Stimulated activated CD4-positive, alpha-beta T cell treated with anti-CD3 and anti-CD28 coated beads, TNF-alpha, amount 100 ng/mL, for 1 hour (primary cell): ENCODE results near the gene YWHAB.

Experiments used
- DNase-seq, 3 donors: peaks; one replicate each; pipeline ENCODE4 v3.0.0-alpha.2; 2020; ENCODE audit warnings: low read depth in 3 of 3, low spot score in 1 of 3

YWHAB gene

DNA sequence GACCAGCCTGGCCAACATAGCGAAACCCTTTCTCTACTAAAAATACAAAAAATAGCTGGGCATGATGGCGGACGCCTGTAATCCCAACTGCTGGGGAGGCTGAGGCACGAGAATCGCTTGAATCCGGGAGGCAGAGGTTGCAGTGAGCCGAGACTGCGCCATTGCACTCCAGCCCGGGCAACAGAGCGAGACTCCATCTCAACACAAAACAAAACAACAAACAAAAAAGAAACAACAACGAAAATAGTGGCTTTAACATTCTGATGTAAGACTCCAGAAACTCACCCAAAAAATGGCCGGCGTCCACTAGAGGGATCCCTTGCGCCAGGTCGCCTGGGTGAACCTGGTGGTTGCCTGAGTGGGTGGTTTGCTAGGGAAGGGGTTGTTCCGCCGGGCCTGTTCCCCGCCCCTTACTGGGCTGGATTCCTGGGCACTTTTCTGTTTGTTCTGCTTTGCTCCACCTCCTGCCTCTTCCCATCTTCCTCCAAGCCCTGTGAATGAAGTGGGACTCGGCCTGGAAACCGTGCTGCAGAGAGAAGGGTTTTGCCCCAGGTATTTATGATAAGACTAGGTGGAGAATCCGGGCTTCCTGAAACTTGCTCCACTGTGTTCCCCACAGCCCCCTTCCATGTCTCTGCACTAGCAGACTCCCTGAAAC, 25.9 kb downstream of the YWHAB start:
- DNase-seq, result peak in 2 of 3 donors; percentile 18 to 34

GRCh38 chr20:44912189-44912588, 26.7 kb downstream of the YWHAB start:
- no peak for DNase-seq

- no peak for DNase-seq
These were observed 29.4 kb downstream of the YWHAB start for GRCh38 chr20:44914924-44915323.

GRCh38 chr20:44916586-44916985, 31.1 kb downstream of the YWHAB start:
- no peak for DNase-seq

GRCh38 chr20:44917399-44917798, 31.9 kb downstream of the YWHAB start:
- no peak for DNase-seq

DNA sequence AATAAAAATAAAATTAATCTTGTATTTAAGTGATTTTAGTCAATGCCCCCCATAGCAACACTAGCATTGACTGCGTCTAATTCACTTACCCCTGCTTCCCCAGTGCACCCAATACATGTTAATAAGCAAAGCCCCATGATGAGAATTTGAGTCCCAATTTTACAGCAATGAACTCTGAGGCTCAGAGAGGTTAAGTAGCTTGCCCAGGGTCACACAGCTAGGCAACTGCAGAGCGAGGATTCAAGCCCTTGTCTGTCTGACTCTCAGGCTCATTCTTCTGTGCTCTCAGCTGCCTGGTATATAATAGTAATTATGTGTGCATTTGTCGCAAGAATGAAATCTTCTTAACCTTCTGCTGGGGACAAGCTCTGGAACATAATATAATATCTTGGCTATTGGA, 32.8 kb downstream of the YWHAB start:
- no peak for DNase-seq

GRCh38 chr20:44918761-44919160, 33.3 kb downstream of the YWHAB start:
- no peak for DNase-seq

GRCh38 chr20:44921447-44921846, 35.9 kb downstream of the YWHAB start:
- DNase-seq, result no peak

DNA sequence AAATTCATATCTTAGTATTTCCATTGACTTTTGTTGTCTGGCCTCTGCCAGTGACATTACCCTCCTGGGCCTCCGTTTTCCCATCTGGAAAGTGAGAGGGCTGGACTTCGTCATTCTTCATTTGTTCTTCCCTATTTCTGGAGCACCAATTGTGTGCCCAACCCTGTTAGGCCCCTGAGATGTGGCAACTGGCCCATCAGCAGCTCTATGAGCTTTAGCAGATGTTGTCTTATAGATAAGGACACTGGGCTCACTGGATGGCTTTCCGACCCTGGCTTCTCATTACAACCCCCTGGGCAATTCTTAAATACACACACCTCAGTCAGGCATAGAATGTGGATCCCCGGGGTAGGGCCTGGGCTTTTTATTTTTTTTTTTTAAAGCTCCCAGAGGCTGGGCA, 39.0 kb downstream of the YWHAB start:
- DNase-seq, result no peak

- no peak for DNase-seq
These were observed 43.1 kb downstream of the YWHAB start for GRCh38 chr20:44928595-44928994.

GRCh38 chr20:44930517-44931168, 45.1 kb downstream of the YWHAB start:
- DNase-seq, result no peak

GRCh38 chr20:44931911-44932310, 46.4 kb downstream of the YWHAB start:
- no peak for DNase-seq

DNA sequence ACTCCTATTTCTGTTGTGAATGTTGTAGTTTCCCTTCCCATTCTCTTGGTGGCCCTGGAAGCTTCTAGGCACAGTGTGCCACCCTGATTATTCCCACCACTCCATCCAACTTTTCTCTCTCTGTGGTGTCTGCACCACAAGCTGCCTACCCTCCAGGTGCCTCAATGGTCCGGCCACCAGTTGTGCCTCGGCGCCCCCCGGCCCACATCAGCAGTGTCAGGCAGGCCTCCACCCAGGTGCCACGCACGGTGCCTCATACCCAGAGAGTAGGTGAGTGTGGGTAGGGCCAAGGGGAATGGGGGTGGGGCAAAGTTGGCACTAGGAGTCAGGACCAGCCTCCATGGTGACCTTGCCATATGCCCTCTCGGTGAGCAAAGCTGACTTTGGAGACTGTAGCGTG, 47.4 kb downstream of the YWHAB start:
- no peak for DNase-seq

DNA sequence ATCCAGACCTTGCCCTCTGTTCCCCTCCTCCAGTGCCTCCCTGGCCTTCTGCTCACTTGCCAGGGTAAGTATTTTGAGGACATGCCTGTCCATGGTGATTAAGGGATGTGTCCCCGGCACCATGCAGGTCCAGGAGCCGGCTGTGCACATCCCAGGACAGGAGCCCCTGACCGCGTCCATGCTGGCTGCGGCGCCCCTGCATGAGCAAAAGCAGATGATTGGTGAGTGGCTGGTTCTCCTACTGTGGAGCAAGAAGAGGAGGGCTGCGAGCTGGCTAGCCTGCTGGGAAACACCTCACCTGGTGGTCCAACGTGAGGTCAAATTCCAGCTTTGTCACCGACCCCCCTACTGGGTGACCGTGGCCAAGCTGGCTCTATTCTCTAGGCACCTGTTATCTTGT, 51.0 kb downstream of the YWHAB start:
- no peak for DNase-seq

GRCh38 chr20:44938637-44939036, 53.1 kb downstream of the YWHAB start:
- no peak for DNase-seq

DNA sequence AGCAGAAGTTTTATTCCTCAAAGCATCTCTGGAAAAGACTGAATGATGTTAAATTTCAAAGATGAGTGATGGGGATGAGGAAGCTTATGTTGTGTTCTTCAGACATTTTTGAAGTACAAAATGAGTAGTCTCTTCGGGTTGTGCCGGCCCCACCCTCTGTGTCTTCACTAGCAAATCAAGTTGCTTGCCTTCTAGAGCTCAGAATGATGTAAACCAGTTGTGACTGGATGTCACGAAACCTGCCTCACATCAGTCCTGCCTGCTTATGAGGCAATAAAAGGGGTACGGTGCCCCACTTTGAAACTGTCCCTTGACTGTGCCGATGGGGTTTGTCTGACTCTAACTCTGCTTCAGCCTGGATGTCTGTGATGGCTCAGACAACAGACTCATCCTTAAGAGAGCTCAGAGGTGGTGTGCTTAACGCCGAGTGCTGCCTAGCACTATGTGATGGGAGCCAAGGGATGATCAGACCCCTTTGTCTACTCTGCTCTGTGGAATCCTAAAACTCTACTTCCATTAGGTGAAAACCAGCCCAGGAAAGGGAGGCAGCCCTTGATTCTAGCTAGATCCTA, 55.7 kb downstream of the YWHAB start:
- no peak for DNase-seq

- no peak for DNase-seq
These were observed 56.9 kb downstream of the YWHAB start for GRCh38 chr20:44942264-44942973.

DNA sequence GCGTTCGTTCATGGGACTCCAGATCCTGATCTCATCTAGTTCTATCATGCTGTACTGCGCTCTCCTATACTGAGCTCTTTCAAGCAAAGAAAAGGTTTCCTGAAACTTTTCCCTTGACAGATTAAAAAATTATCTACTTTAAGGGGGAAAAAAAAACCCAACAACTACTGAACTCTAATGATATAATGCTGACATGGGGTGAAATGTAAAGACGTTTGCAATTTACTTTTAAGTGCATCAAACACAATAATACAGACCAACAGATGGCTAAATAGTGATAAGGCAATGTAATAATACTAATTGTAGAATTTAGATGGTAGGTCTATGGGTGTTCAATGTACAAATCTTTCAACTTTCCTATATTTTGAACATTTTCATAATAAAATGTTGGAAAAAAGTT, 58.3 kb downstream of the YWHAB start:
- no peak for DNase-seq

DNA sequence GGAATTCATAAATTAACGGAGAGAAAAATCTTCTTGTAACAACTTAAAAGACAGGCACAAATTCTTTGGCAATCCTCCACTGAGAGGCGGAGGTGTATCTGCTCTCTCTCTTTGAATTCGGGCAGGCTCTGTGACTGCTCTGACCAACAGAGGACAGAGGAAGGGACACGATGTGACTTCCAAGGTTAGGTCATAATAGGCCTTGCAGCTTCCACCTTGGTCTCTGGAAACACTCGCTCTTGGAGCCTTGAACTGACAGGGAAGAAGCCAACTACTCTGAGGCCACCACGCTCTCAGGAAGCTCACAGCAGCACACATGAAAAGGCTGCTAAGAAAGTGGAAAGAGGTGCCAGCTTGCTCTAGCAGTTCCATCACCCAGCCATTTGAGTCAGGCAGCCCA, 59.8 kb downstream of the YWHAB start:
- no peak for DNase-seq

- no peak for DNase-seq
These were observed 60.9 kb downstream of the YWHAB start for GRCh38 chr20:44946271-44946852.

GRCh38 chr20:44948107-44948506, 62.6 kb downstream of the YWHAB start:
- no peak for DNase-seq

GRCh38 chr20:44948513-44948912, 63.0 kb downstream of the YWHAB start:
- no peak for DNase-seq
